Measurements from ENCODE around the gene ATP6V0E2. TPM values are rescaled to one million over a fixed set of nuclear protein-coding genes. Genes with fewer than 3 reads are reported as not detected.

Gene ATP6V0E2
- total RNA-seq, 1 donor from 2014 or later, result 19.6 TPM

DNA sequence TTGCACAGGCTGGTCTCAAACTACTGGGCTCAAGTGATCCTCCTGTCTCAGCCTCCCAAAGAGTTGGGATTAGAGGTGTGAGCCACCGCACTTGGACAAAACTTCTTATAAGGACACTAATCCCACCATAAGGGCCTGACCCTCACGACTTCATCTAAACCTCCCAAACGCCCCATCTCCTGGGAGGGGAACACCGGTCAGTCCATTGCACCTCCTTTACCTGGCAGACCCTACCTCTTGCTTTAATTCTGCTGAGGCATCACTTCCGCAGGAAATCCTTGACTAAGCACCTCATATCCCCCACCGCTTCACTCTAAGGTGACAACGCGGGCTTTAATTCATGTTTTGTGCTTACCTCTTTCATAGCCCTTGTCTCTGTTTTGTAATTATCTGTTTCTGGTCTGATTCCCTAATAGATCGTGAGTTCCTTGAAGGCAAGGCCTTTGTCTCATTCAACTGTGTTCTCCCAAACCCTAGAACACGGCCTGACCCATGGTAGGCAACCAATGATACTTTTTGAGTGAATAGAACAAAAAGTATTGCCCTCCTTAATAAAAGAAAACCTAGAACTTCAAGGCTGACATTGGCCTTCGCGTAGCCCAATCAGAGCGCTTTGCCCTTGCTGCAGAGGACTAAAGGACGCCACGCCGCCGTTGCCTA, 36.1 kb upstream of the ATP6V0E2 start:
- TF ChIP-seq CTCF (IDR thresholded peaks at IDR 0.05), result no peak
- H3K27ac ChIP-seq, result no peak overlapping the region
- DNase-seq (peak; percentile 19), ATAC-seq (no peak)
- H3K27me3 ChIP-seq, result no peaks in the 10 kb centered on the region
- H3K4me1 ChIP-seq, result peaks cover 6% of the 10 kb centered on the region
- no peak overlapping the region for H3K4me3 ChIP-seq
- H3K9me3 ChIP-seq, result no peaks in the 10 kb centered on the region
- intact Hi-C loops (cut with DNase I), result no loop called here
- H3K36me3 ChIP-seq, result no peaks in the 10 kb centered on the region

GRCh38 chr7:149838224-149838991, 35.4 kb upstream of the ATP6V0E2 start, which contains the start of gene ZNF862:
Gene ZNF862, plus strand, starts transcription at chr7:149838375. Its CDS starts 237 bp downstream, at chr7:149838612.
- ATAC-seq (peak; percentile 99), DNase-seq (peak; percentile 99)
- intact Hi-C loops (cut with DNase I), result no loop called here
- H3K27me3 ChIP-seq, result no peaks in the 10 kb centered on the region
- no peaks in the 10 kb centered on the region for H3K36me3 ChIP-seq
- TF ChIP-seq CTCF (IDR thresholded peaks at IDR 0.05), result no peak
- H3K4me3 ChIP-seq, result peak within 1 kb of the TSS; percentile 86
- H3K27ac ChIP-seq, result peak within 1 kb of the TSS; percentile 87
- H3K9me3 ChIP-seq, result no peaks in the 10 kb centered on the region
- H3K4me1 ChIP-seq, result peaks cover 6% of the 10 kb centered on the region

GRCh38 chr7:149838992-149839408, 34.8 kb upstream of the ATP6V0E2 start:
- no peak for TF ChIP-seq CTCF (IDR thresholded peaks at IDR 0.05)
- Histone ChIP-seq H3K9me3 (no peaks in the 10 kb centered on the region), H3K4me1 (peaks cover 6% of the 10 kb centered on the region), H3K4me3 (peak overlapping the region; percentile 86), H3K36me3 (no peaks in the 10 kb centered on the region), H3K27me3 (no peaks in the 10 kb centered on the region), H3K27ac (peak overlapping the region; percentile 87)
- DNase-seq, result no peak
- ATAC-seq, result no peak
- intact Hi-C loops (cut with DNase I), result no loop called here

- TF ChIP-seq CTCF (IDR thresholded peaks at IDR 0.05), result no peak
- no peaks in the 10 kb centered on the region for H3K27me3 ChIP-seq
- ATAC-seq (no peak), DNase-seq (no peak)
- H3K4me1 ChIP-seq, result peaks cover 6% of the 10 kb centered on the region
- H3K9me3 ChIP-seq, result no peaks in the 10 kb centered on the region
- H3K4me3 ChIP-seq, result no peak overlapping the region
- no peak overlapping the region for H3K27ac ChIP-seq
- no peaks in the 10 kb centered on the region for H3K36me3 ChIP-seq
- intact Hi-C loops (cut with DNase I), result no loop called here
These were observed 33.8 kb upstream of the ATP6V0E2 start for GRCh38 chr7:149839933-149840332.

DNA sequence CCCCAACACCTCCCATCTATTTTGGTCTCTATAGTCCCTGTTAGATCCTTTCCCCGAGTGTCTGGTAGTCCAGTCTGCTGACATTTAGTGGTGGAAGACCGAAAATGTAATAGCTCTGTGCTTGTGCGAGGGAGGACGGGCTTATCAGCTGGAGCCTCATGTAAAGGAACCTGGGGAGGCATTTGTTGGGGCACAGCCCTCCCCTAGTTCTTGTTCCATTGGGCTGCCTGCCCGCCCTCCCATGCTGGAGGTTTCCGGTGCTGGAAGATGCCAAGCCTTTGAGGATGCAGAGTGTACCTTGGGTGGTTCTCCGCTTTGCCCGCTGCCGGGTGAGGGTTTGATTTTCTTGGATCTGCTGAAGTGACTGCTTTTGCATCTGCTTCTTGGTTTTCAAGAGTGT, 30.2 kb upstream of the ATP6V0E2 start:
- no peak for DNase-seq
- H3K9me3 ChIP-seq, result no peaks in the 10 kb centered on the region

More for the DNA sequence above, 30.2 kb upstream of the ATP6V0E2 start:
- Histone ChIP-seq H3K4me1 (peaks cover 6% of the 10 kb centered on the region), H3K27me3 (no peaks in the 10 kb centered on the region), H3K36me3 (peaks cover 10% of the 10 kb centered on the region), H3K4me3 (no peak overlapping the region), H3K27ac (no peak overlapping the region)
- TF ChIP-seq CTCF (IDR thresholded peaks at IDR 0.05), result no peak
- no peak for ATAC-seq
- intact Hi-C loops (cut with DNase I), result no loop called here
